Measurements from ENCODE around the gene KRIT1.
"Not testable (repeated sequence)": the region's sequence is repeated elsewhere in the genome, so short reads cannot be mapped to it uniquely, and the experiment has no call there.

DNA sequence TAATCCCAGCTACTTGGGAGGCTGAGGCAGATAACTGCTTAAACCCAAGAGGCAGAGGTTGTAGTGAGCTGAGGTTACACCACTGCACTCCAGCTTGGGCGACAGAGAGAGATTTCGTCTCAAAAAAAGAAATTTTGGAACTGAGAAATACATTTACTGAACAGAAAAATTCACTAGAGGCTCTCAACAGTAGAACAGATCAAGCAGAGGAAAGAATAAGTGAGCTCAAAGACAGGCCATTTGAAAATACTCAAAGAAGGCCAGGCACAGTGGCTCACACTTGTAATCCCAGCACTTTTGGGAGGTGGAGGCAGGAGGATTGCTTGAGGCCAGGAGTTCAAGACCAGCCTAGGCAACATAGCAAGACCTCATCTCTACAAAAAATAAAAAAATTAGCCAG is 76.2 kb downstream of the KRIT1 start:
- TF ChIP-seq, protein P1, sequence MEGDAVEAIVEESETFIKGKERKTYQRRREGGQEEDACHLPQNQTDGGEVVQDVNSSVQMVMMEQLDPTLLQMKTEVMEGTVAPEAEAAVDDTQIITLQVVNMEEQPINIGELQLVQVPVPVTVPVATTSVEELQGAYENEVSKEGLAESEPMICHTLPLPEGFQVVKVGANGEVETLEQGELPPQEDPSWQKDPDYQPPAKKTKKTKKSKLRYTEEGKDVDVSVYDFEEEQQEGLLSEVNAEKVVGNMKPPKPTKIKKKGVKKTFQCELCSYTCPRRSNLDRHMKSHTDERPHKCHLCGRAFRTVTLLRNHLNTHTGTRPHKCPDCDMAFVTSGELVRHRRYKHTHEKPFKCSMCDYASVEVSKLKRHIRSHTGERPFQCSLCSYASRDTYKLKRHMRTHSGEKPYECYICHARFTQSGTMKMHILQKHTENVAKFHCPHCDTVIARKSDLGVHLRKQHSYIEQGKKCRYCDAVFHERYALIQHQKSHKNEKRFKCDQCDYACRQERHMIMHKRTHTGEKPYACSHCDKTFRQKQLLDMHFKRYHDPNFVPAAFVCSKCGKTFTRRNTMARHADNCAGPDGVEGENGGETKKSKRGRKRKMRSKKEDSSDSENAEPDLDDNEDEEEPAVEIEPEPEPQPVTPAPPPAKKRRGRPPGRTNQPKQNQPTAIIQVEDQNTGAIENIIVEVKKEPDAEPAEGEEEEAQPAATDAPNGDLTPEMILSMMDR (IDR thresholded peaks at IDR 0.05) = not testable (repeated sequence)
- not testable (repeated sequence) for TF ChIP-seq POLR2A (IDR thresholded peaks at IDR 0.05); POLR2AphosphoS5 (IDR thresholded peaks at IDR 0.05; ENCODE audit: insufficient read depth in 1 of 2, low read depth in 1 of 2)
